GM23338 (cell line): ENCODE measurements around the gene GRK2. TPM values are rescaled to one million over a fixed set of nuclear protein-coding genes. Genes with fewer than 3 reads are reported as not detected.

Experiments
- ATAC-seq: fragments of 200-7000 bp; cut with Tn5 transposase; 3 replicates; pipeline ENCODE4 v1.9.1; 2020
- DNase-seq: peaks from one replicate; pipeline ENCODE4 v3.0.0-alpha.2; 2015; ENCODE audit warnings: low spot score
- H2AFZ ChIP-seq: fragments of 200-600 bp; sonication (generic); 2 replicates; pipeline ENCODE4 v1.8.0; 2016; ENCODE audit warnings: antibody characterized with exemption, mild to moderate bottlenecking, moderate library complexity
- H3F3A ChIP-seq: fragments of 200-600 bp; sonication (generic); replicated peaks from 2 replicates; pipeline ENCODE4 v1.8.0; 2017; ENCODE audit warnings: antibody characterized with exemption, mixed run types, low read depth
- H3K27ac ChIP-seq: fragments of 200-600 bp; sonication (generic); 2 replicates; pipeline ENCODE4 v1.6.1; 2016; ENCODE audit warnings: low read depth
- H3K27me3 ChIP-seq: fragments of 200-600 bp; sonication (generic); 2 replicates; pipeline ENCODE4 v1.8.0; 2016; ENCODE audit warnings: mild to moderate bottlenecking, mixed run types, moderate library complexity; ENCODE audit not compliant: insufficient read depth
- H3K36me3 ChIP-seq: fragments of 200-600 bp; sonication (generic); 2 replicates; pipeline ENCODE4 v1.8.0; 2016; ENCODE audit warnings: mild to moderate bottlenecking; ENCODE audit not compliant: insufficient read depth
- H3K4me1 ChIP-seq: fragments of 200-600 bp; sonication (generic); 2 replicates; pipeline ENCODE4 v1.8.0; 2016; ENCODE audit warnings: mild to moderate bottlenecking, moderate library complexity; ENCODE audit not compliant: insufficient read depth
- H3K4me2 ChIP-seq: fragments of 200-600 bp; sonication (generic); 2 replicates; pipeline ENCODE4 v1.7.1; 2017; ENCODE audit warnings: mixed run types
- H3K4me3 ChIP-seq: fragments of 200-600 bp; sonication (generic); 2 replicates; pipeline ENCODE4 v1.6.1; 2016; ENCODE audit warnings: mixed run types
- H3K79me2 ChIP-seq: fragments of 200-600 bp; sonication (generic); replicated peaks from 2 replicates; pipeline ENCODE4 v1.8.0; 2017; ENCODE audit warnings: mild to moderate bottlenecking; ENCODE audit not compliant: insufficient read depth
- H3K9me2 ChIP-seq: fragments of 200-600 bp; sonication (generic); 2 replicates; pipeline ENCODE4 v1.8.0; 2017; ENCODE audit not compliant: insufficient read depth
- H4K20me1 ChIP-seq: fragments of 200-600 bp; sonication (generic); replicated peaks from 2 replicates; pipeline ENCODE4 v1.8.0; 2017; ENCODE audit warnings: mild to moderate bottlenecking; ENCODE audit not compliant: insufficient read depth
- H3K27ac Mint-ChIP-seq: 2 replicates; pipeline ENCODE4 v1.8.0; 2020; ENCODE audit warnings: inconsistent platforms, mild to moderate bottlenecking, moderate library complexity, mixed read lengths
- H3K27me3 Mint-ChIP-seq: 3 replicates; pipeline ENCODE4 v1.8.0; 2022; ENCODE audit warnings: low read depth, mild to moderate bottlenecking, moderate library complexity, mixed read lengths, inconsistent platforms; ENCODE audit not compliant: insufficient read depth, poor library complexity
- H3K36me3 Mint-ChIP-seq: 3 replicates; pipeline ENCODE4 v1.8.0; 2021; ENCODE audit warnings: low read depth, mild to moderate bottlenecking, inconsistent platforms, moderate library complexity, mixed read lengths
- H3K4me1 Mint-ChIP-seq: 3 replicates; pipeline ENCODE4 v1.8.0; 2020; ENCODE audit warnings: mild to moderate bottlenecking, inconsistent platforms, mixed read lengths
- H3K4me3 Mint-ChIP-seq: 3 replicates; pipeline ENCODE4 v1.8.0; 2021; ENCODE audit warnings: moderate library complexity, mild to moderate bottlenecking, inconsistent platforms, mixed read lengths
- H3K9me3 Mint-ChIP-seq: 3 replicates; pipeline ENCODE4 v1.8.0; 2020; ENCODE audit warnings: moderate library complexity, mild to moderate bottlenecking, inconsistent platforms, mixed read lengths
- CREB1 ChIP-seq: fragments of 250-450 bp; sonication (Bioruptor Pico); IDR thresholded peaks from 2 replicates; pipeline ENCODE4 v1.5.0; 2020; ENCODE audit warnings: low read depth, mild to moderate bottlenecking, moderate library complexity
- CTCF ChIP-seq, 2 experiments: fragments of 200-600 bp in 1 of 2; sonication (generic) in 1 of 2; conservative IDR thresholded peaks; 2 replicates each; pipeline versions ENCODE4 v1.5.1 to v1.6.1; 2016 to 2017; ENCODE audit warnings: antibody characterized with exemption in 2 of 2, low read depth in 2 of 2, mild to moderate bottlenecking in 2 of 2, moderate library complexity in 1 of 2
- ETS1 ChIP-seq: IDR thresholded peaks from 2 replicates; pipeline ENCODE4 v1.6.1; 2016; ENCODE audit warnings: antibody characterized with exemption
- EZH2 ChIP-seq: fragments of 200-600 bp; sonication (generic); IDR thresholded peaks from one replicate; pipeline ENCODE4 v1.8.0; 2017; ENCODE audit warnings: antibody characterized with exemption, mild to moderate bottlenecking, low read depth; ENCODE audit not compliant: unreplicated experiment
- EZH2phosphoT487 ChIP-seq: fragments of 200-600 bp; sonication (generic); IDR thresholded peaks from one replicate; pipeline ENCODE4 v1.8.1; 2018; ENCODE audit warnings: antibody characterized with exemption; ENCODE audit not compliant: unreplicated experiment
- JUNB ChIP-seq: IDR thresholded peaks from one replicate; pipeline ENCODE4 v1.6.1; 2016; ENCODE audit warnings: antibody characterized with exemption; ENCODE audit not compliant: unreplicated experiment
- REST ChIP-seq: IDR thresholded peaks from one replicate; pipeline ENCODE4 v1.6.1; 2018; ENCODE audit warnings: antibody characterized with exemption; ENCODE audit not compliant: unreplicated experiment
- STAT1 ChIP-seq: IDR thresholded peaks from one replicate; pipeline ENCODE4 v1.6.1; 2016; ENCODE audit warnings: antibody characterized with exemption; ENCODE audit not compliant: unreplicated experiment
- ZNF331 ChIP-seq: fragments of 250-450 bp; sonication (Bioruptor Pico); IDR thresholded peaks from 2 replicates; pipeline ENCODE4 v1.5.0; 2020; ENCODE audit warnings: low read depth, mild to moderate bottlenecking, moderate library complexity
- polyA plus RNA-seq: library from polyadenylated mRNA; unstranded; fragments of >200 nt; fragmentation: Nextera tagmentation; extraction: Ambion mirVana; gene quantifications from 2 replicates; pipeline ENCODE4 v1.2.1, GENCODE V29; 2016
- total RNA-seq: library from RNA; depleted of rRNA; stranded (reverse); fragments of >200 nt; shearing (Covaris generic); gene quantifications from 2 replicates; pipeline ENCODE4 v1.2.3, GENCODE V29; 2014

The GRK2 gene
- total and polyA plus RNA-seq, 2 experiments from 2014 or later, result 19.5 to 72.5 TPM

- TF ChIP-seq ETS1, result no peak
- TF ChIP-seq STAT1, result no peak
- TF ChIP-seq CREB1 (CRISPR knock-in tag), result no peak
- no peak for TF ChIP-seq ZNF331 (CRISPR knock-in tag)
- no peak for TF ChIP-seq EZH2phosphoT487
- TF ChIP-seq REST, result no peak
- no peak for TF ChIP-seq EZH2
- H3K36me3 Mint-ChIP-seq, result peaks cover 25% of the 10 kb centered on the region
- H3K27me3 ChIP-seq, result no peaks in the 10 kb centered on the region
- peaks cover 3% of the 10 kb centered on the region; the same call in 1 of the 3 replicates for H3K4me1 Mint-ChIP-seq
- ATAC-seq (no peak), DNase-seq (no peak)
- no peaks in the 10 kb centered on the region; the same call in 1 of the 2 replicates for H3K36me3 ChIP-seq
- no peak overlapping the region for H3K27ac Mint-ChIP-seq
- no peaks in the 10 kb centered on the region for H4K20me1 ChIP-seq
- H3K9me3 Mint-ChIP-seq, result peaks cover 14% of the 10 kb centered on the region
- H3K4me1 ChIP-seq, result peaks cover 15% of the 10 kb centered on the region; the same call in 1 of the 2 replicates
- H3K79me2 ChIP-seq, result no peaks in the 10 kb centered on the region
- H3F3A ChIP-seq, result peaks cover 4% of the 10 kb centered on the region; the same call in 1 of the 2 replicates
- no peaks in the 10 kb centered on the region for H3K9me2 ChIP-seq
- H3K4me2 ChIP-seq, result no peak overlapping the region
- no peak overlapping the region for H3K27ac ChIP-seq
- no peak overlapping the region for H2AFZ ChIP-seq
- peaks cover 10% of the 10 kb centered on the region for H3K27me3 Mint-ChIP-seq
- H3K4me3 Mint-ChIP-seq, result no peak overlapping the region
- no peak overlapping the region for H3K4me3 ChIP-seq
These were observed 34.0 kb downstream of the GRK2 start for GRCh38 chr11:67300256-67300755.

- Histone ChIP-seq H3K36me3 (no peaks in the 10 kb centered on the region; the same call in 1 of the 2 replicates), H4K20me1 (no peaks in the 10 kb centered on the region), H2AFZ (no peak overlapping the region), H3K79me2 (no peaks in the 10 kb centered on the region), H3F3A (peaks cover 4% of the 10 kb centered on the region; the same call in 1 of the 2 replicates), H3K9me2 (no peaks in the 10 kb centered on the region), H3K4me1 (peaks cover 15% of the 10 kb centered on the region; the same call in 1 of the 2 replicates), H3K27me3 (no peaks in the 10 kb centered on the region), H3K27ac (no peak overlapping the region), H3K4me2 (no peak overlapping the region), H3K4me3 (no peak overlapping the region)
- Mint-ChIP-seq H3K27ac (no peak overlapping the region), H3K36me3 (peaks cover 19% of the 10 kb centered on the region), H3K27me3 (peaks cover 13% of the 10 kb centered on the region), H3K4me3 (no peak overlapping the region), H3K4me1 (peaks cover 3% of the 10 kb centered on the region; the same call in 1 of the 3 replicates), H3K9me3 (peaks cover 12% of the 10 kb centered on the region)
- ATAC-seq, result no peak
- DNase-seq, result no peak
- TF ChIP-seq JUNB (no peak), EZH2 (no peak), CTCF (conservative IDR thresholded peaks at IDR 0.05; ENCODE audit: low read depth in 2 of 2) (no peak)
These were observed 34.6 kb downstream of the GRK2 start for GRCh38 chr11:67300756-67301312.
